HG03196 (cell line): ENCODE results near the gene PPARD.
"Not testable (repeated sequence)": the region's sequence is repeated elsewhere in the genome, so short reads cannot be mapped to it uniquely, and the experiment has no call there.

Experiments used
- ATAC-seq: cut with Tn5 transposase; IDR thresholded peaks from one replicate; pipeline ENCODE4 v1.9.1; 2021; ENCODE audit not compliant: unreplicated experiment

PPARD gene

DNA sequence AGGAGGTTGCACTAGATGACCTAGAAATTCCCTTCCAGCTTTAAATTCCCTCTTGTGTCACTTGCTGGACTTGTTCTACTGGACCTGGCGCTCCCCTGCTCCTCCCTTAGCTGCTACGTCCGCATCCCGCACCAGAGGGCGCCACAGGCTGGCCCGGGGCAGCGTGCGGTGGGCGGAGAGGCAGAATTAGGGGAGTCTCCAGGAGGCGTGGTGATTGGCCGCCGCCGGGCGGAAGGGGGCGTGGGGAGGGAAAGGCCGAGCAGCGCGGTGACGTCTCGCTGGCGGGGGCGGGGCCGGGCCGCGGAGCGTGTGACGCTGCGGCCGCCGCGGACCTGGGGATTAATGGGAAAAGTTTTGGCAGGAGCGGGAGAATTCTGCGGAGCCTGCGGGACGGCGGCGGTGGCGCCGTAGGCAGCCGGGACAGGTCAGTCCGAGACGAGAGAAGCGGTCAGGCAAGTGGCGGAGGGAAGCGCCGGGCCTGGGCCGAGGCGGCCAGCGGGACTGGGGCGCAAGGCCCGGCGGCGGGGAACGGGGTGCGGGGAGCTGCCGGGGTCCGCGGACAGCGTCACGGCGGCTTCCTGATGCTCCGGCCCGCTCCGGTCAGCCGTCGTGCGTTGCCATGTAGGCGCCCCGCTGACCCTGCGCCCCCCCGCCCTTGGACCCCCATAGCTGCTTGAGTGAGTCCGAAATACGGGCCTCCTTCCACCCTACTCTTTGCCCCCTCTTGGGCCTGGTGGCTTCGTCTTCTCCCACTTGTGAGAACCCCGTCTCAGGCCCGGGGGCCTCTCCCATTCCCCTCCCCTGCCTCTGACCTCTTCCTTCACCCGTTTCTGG lies at the start of gene PPARD:
Gene PPARD, plus strand, starts transcription at position 301 of the 834 bp plus-strand sequence. CDS start 68,530 bp downstream, outside the sequence.
- ATAC-seq: peak; percentile 97

DNA sequence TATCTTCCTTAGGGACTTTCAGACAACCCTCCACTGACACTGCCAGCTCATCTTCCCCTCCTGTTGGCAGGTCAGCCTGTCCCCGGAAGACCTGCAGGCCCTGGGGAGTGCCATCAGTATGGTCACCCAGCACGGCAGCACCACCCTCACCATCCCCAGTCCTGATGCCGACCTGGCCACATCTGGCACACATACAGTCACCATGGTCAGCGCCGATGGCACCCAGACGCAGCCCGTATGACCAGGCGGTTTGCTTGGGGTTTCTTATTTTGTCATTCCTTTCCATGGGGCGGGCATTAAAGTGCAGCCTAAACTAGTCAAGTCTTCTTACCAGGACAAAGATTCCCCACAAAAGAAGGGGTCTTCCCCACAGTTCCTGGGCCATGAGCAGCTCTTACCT lies 48.7 kb upstream of the PPARD start:
- ATAC-seq: no peak

DNA sequence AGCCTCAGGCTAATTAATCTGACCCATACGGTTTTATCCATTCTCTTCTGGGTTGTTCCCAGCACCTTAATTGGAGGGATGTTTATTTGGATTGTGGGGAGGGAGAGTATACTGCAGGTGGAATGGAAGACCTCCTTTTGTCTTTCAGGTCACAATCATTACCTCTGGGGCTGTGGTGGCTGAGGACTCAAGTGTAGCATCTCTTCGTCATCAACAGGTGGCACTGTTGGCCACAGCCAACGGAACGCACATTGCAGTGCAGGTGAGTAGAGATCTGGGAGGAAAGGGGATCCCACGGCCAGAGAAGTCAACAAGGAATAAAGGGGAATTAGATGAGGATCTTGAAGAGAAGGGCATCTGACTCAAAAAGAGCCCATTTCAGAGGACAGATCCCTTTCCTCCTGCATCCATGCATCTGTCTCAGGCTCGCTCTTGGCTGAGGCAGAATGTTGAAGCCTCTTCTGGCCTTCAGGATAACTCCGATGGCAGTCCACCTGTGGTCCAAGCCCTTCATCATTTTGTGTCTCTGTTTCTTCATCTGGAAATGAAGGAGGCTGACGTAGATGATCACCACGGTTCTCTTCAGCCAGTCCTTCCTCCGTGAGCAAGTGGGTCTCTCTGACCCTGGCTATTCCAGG lies 47.9 kb upstream of the PPARD start:
- no peak for ATAC-seq

DNA sequence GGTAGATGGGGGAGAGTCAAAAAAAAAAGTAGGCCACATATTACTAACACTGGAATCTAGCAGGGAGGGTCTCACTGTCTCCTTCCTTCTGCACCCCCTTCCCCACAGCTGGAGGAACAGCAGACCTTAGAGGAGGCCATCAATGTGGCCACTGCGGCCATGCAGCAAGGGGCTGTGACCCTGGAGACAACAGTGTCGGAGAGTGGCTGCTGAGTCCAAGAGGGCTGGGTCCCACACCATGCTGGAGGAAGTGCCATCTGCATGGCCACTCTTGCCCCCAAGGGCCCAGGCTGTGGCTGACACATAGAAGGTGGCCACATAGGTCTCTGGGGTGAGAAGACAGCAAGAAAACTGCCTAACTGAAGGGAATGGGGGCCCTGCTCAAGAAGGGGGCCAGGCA lies 47.3 kb upstream of the PPARD start:
- ATAC-seq: no peak

DNA sequence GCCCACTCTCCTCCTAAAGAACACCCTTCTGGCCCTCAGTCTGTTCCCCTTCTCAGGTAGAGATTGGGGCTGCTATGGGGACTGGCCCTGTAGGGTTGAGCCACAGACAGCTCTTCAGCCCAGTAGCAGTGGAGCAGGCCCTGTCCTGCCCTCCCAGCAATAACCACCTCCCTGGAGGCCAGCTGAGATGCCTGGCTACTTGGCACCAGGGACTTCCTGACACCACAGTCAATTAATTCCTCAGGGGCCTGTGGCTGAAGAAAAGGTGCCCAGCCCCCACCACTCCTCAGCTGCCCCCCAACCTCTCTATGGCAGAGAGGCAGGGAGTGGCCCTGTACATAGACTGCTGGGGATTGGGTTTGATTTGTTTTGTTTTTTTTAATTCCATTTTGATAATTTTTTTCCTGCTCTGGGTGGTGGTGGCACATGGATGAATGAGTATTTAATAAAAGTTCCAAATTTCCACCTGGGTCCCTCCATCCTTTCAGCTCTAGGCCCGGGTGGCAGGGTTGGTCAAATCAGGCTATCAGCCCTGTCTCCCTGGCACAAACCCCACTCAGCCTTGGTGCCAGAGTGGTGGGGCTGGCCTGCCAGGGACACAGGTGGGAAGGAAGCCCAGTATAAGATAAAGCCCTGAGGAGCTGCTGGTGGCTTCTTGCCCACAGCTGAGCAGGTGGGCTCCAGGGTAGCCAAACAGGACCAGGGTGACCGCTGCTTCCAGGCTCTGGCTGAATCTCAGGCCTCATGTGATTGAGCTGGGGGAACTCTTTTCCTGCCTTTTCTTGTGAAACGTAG lies 46.6 kb upstream of the PPARD start:
- no peak for ATAC-seq

DNA sequence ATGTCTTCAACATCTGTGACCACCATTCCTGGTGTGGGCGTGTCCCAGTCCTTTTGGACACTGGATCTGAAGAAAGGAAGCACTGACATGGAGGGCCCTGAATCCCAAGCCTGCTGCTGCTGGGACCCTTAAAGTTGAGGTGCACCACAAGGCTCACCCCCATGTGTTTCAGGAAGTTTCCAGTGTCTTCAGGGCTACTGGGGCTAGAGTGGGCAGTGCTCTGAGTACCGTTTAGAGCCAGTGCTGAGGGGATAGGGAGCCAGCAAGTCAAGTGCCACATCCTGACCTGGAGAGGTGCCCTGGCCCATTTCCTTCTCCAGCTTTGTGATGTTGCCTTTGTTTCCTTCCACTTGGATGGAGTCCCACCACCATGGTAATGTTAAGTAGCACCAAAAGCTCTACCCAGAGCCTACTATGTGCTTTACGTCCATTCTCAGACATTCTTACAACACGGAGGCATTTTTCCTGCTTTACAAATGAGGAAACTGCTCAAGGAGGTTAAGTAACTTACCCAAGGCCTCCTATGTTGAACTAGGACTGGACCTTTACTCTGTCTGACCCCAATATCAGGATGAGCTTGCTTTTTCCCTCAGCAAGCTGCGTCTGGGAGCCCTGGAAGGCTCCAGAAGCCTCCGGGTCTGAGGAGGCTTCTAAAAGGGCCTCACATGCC lies 45.3 kb upstream of the PPARD start:
- ATAC-seq: no peak

DNA sequence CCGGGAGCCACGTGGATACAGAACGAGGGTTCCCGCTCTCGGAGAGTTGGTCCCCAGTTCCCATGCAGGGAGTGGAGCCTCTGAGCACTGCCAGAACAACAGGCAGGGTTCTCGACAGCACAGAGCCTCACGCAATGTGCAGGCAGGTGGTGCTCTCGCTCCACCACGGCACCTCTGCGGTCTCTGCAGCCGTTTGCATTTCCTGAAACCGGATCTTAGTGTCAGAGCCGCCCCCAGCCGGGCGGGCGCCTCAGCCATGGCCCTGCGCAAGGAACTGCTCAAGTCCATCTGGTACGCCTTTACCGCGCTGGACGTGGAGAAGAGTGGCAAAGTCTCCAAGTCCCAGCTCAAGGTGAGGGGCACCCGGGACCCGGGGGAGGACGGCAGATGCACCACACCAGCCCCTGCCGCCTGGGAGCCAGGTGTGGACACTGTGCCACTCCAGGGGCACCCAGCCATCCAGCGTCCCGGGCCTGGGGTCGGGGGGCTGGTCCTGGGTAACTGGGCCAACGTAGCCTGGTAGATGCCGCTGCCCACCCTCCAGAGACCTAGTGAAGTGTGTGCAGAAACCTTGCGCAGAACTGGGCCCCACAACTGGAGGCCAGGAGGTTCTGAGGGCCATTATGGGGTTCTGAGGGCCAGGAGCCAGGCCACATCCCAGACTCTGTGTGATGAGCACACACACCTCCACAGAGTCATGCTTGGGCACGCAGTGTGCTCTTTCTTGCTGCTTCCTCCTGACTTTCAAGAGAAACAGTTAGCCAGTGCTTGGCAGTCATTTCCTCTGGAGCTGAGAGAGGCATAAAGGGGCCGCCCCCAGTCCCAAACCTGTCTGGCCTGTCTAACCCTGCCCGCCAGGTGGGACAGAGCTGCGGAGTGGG lies 44.5 kb upstream of the PPARD start, which contains the start of gene DEF6:
Gene DEF6, plus strand, starts transcription at position 218 of the 881 bp plus-strand sequence. Its CDS starts 39 bp downstream, at position 257.
- peak; percentile 69 for ATAC-seq

DNA sequence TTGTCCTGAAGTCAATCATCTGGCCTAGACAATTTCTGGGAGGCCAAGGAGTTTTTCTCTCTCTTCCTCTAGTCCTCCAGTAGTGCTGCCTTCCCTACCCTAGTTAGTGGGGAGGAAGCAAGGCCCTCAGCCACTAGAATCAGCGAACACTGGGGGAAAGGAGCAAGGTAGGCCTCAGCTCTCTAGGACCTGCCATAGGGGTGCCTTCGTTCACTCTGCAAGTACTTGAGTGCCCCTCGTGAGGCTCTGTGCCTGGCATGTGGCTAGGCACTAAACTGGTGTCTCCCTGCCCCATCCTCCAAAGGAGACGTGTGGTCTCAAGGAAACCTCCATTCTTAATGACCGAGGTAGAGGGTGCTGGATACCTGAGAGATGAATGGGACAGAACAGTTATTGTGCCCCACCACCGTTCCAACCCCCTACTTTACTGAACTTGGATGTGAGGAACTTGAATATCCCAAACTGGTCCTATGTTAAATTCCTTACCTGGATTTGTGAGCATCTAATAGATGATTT lies 43.7 kb upstream of the PPARD start:
- ATAC-seq: no peak

DNA sequence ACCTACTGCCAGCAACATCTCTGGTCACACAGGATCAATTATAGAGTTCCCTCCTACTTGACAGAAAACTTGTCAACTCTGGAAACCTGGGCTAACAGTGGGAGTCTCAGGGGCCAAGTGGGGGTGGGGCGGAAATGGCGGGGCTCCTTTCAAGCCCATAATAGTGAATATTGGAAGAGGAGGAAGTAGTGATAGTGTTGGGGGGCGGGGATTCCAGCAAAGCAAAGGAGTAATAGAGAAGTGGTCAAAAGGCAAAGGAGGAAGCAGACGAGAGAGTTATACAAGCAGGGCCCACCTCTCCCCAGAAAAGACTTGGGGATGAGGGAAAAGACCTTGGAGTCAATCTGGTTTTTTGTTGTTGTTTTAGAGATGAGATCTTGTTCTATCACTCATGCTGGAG lies 42.7 kb upstream of the PPARD start:
- ATAC-seq: no peak

DNA sequence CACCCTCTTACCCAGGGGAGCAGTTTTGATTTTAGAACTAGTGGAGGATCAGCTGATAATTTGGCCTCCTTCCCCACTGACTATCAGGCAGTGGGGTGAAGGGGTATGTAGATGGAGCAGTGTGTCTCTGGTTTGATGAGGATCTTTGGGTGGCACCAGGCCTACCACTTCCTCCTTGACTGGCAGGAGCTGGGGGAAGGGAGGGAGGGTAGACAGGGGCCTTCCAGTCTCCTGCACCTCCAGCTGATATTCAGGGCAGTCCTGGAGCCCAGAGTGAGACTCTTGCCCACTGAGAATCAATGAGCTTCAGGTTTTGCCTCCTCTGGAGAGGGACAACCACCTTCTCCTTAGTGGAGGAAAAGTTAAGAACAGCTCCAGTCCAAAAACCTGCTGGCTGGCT lies 41.5 kb upstream of the PPARD start:
- no peak for ATAC-seq

DNA sequence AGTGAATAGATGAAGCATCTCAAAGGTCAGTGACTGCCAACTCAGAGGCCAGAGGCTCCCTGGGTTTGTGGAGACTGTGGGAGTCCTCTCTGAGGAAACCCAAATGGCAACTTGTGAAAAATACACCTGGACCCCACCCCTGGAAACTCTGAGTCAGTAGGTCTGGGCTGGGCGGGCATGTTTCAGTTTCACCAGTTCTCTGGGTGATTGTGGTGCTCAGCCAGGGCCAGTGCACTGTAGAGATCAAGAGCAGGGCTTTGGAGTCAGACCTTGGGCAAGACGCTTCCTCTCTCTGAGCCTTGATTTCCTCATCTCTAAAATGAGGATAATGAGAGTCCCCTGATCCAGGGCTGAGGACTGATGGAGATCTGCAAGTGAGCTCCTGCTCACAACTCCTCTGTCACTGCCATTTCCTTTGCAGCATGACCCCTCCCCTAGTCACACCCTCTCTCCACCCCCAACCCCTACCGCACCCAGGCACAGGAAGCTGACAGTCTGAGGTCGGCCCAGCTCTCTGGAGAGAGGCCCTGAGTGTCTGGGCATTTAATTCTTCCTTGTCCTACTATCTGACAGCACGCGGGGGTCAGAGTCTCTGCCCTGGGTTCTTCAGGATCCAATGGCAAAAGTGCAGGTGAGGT lies 39.6 kb upstream of the PPARD start:
- ATAC-seq: peak; percentile 73

DNA sequence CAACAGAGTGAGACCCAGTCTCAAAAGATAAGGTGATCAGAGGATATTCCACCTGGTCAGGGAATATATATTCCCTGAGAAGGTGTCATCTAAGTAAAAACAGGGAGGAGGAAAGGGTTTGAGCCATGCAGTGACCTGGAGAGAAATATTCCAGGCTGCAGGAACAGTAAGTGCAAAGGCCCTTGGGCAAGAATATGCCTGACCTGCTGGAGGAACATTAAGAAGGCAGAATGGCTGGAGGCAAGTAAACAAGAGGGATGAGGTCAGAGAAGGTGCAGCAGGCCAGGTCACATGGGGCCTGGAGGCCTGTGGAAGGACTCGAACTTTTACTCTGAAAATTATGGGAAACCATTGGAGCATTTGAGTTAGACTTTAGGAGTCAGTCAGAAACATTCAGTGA lies 38.1 kb upstream of the PPARD start:
- no peak for ATAC-seq

DNA sequence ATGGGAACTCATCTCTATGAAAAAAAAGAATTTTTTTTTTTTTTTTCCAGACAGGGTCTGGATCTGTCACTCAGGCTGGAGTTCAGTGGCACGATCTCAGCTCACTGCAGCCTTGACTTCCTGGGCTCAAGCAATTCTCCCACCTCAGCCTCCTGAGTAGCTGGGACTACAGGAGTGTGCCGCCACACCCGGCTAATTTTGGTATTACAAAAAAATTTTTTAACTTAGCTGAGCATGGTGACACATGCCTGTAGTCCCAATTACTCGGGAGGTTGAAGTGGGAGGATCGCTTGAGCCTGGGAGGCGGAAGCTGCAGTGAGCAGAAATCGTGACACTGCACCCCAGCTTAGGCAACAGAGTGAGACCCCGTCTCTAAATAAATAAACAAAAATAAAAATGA lies 37.2 kb upstream of the PPARD start:
- ATAC-seq: no peak

DNA sequence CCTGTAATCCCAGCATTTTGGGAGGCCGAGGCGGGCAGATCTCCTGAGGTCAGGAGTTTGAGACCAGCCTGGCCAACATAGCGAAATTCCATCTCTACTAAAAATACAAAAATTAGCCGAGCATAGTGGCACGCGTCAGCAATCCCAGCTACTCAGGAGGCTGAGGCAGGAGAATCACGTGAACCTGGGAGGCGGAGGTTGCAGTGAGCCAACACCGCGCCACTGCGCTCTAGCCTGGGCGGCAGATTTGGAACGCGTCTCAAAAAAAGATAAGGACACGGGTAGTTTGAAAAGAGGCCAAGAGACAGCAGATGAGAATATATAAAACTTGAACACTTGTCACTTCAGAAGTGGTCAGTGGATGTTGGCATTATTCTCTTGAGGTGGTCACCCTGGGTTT lies 35.2 kb upstream of the PPARD start:
- not testable (repeated sequence) for ATAC-seq

DNA sequence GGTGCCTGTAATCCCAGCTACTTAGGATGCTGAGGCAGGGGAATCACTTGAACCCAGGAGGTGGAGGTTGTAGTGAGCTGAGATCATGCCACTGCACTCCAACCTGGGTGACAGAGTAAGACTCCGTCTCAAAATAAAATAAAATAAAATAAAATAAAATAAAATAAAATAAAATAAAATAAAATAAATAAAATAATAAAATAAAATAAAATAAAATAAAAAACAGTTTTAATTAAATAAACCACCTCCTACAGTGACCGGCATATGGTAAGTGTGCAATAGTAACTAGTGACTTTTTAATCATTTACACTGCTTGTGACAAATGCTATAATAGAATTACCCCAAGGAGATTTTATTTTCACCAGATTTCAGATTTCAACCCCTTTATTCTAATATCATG lies 33.8 kb upstream of the PPARD start:
- ATAC-seq: not testable (repeated sequence)

DNA sequence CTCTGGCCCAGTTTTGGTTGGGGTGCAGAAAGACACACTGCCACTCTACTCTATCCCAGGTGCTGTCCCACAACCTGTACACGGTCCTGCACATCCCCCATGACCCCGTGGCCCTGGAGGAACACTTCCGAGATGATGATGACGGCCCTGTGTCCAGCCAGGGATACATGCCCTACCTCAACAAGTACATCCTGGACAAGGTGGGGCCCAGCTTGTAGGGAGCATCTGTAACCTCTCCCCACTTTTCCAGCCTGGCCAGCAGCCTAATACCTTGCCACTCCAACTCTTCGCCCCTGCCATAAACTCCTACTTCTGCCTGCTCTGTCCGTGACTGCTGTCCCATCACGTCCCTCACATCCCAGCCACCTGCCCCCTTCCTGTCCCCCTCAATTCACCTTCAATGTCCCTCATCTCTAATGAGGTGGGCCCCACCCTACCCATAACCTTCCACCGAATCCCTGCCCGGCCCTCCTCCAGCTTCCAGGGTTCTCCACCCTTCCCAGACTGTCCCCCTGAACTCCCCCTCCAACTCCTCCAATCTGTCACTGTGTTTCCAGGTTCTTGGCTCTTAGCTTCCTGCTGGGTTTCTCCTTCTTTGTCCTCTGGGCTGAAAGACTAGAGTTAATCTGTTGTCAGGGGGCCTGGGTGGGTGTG lies 32.6 kb upstream of the PPARD start:
- ATAC-seq: no peak

DNA sequence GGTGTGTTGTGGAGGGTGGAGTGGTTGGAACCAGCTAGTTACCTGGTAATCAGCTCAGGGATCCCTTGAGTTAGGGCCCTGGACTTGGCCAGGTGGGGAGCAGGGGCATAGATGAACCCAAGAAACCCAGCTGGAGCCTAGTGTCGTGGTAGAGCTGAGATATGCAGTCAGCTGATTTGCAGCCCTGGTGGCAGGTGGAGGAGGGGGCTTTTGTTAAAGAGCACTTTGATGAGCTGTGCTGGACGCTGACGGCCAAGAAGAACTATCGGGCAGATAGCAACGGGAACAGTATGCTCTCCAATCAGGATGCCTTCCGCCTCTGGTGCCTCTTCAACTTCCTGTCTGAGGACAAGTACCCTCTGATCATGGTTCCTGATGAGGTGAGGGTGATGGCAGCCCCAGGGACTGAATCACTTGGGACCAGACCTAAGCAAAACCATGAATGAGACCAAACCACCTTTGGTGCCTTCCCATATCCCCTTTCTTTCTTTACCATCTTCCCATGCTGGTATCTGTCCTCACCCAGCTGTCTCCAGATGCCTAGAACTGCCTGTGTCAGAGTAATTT lies 32.0 kb upstream of the PPARD start:
- no peak for ATAC-seq

DNA sequence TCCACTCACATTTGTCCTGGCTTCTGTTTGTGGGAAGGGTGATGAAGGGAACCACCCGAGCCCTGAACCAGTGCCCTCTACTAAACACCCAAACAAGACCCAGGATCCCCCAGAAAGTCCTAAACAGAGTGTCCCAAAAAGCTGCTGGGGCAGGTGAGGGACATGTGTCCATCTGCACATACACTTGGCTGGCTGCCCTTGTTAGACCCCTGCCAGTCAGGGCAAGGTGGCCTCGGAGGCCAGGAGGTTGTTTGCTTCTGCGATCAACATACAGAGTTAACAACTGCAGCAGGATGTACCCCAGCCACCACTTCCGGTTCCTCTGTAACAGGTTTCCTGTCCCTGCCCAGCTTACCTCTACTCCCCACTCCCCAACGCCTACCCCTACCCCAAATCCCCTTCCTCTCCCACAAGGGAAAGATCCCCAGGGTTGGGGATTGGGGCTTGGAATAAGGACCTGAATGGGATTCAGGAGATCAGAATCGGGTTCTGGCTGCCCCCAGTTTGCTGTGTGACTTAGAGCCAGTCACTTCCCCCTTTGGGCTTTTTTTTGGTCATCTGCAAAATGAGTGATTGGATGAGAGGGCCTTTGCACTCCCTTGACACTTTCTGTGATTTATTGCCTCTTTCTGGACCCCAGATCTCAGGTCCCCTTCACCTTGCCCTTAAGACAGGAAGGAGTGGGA lies 30.8 kb upstream of the PPARD start:
- no peak for ATAC-seq
